MCF 10A (cell line): ENCODE data around the gene TMC8. TPM values are rescaled to one million over a fixed set of nuclear protein-coding genes. Genes with fewer than 3 reads are reported as not detected.

Experiments used
- BruUV-seq: library from RNA; stranded (reverse); fragments of 400-500 nt; replicated peaks from 2 replicates; lab custom pipeline; 2021; lab: Mats Ljungman, UMichigan
- CTCF ChIA-PET: fragments of 300-600 bp; sonication (Branson Sonifier 250); formaldehyde crosslinking; extraction: SDS; loops from one replicate; lab custom pipeline; 2021; ENCODE audit warnings: antibody characterized with exemption, inconsistent platforms; lab: Yijun Ruan, JAX
- POLR2A ChIA-PET: fragments of 300-600, 350-650 bp; sonication (Branson Sonifier 250); formaldehyde crosslinking; extraction: SDS; loops from one replicate; lab custom pipeline; 2020; ENCODE audit warnings: antibody characterized with exemption, inconsistent platforms; lab: Yijun Ruan, JAX
- DNase-seq: peaks from one replicate; pipeline ENCODE4 v3.0.0-alpha.2; 2018; ENCODE audit not compliant: unreplicated experiment
- H3K27ac Mint-ChIP-seq: one replicate; pipeline ENCODE4 v1.8.0; 2022; ENCODE audit warnings: mild to moderate bottlenecking, low read depth, mixed read lengths; ENCODE audit not compliant: unreplicated experiment
- H3K27me3 Mint-ChIP-seq: one replicate; pipeline ENCODE4 v1.8.0; 2022; ENCODE audit warnings: mixed read lengths; ENCODE audit not compliant: insufficient read depth, unreplicated experiment
- H3K36me3 Mint-ChIP-seq: one replicate; pipeline ENCODE4 v1.8.0; 2022; ENCODE audit warnings: mild to moderate bottlenecking, moderate library complexity, mixed read lengths; ENCODE audit not compliant: insufficient read depth, unreplicated experiment
- H3K4me1 Mint-ChIP-seq: one replicate; pipeline ENCODE4 v1.8.0; 2022; ENCODE audit warnings: mixed read lengths; ENCODE audit not compliant: insufficient read depth, unreplicated experiment
- H3K4me3 Mint-ChIP-seq: one replicate; pipeline ENCODE4 v1.8.0; 2022; ENCODE audit warnings: mild to moderate bottlenecking, moderate library complexity, mixed read lengths; ENCODE audit not compliant: unreplicated experiment
- H3K9me3 Mint-ChIP-seq: one replicate; pipeline ENCODE4 v1.8.0; 2022; ENCODE audit warnings: mixed read lengths; ENCODE audit not compliant: unreplicated experiment
- CTCF ChIP-seq: fragments of 200-600 bp; IDR thresholded peaks from one replicate; pipeline ENCODE4 v1.8.0; 2022; ENCODE audit warnings: antibody characterized with exemption, mild to moderate bottlenecking; ENCODE audit not compliant: unreplicated experiment
- intact Hi-C: fragments of 100-400 bp; cut with micrococcal nuclease; formaldehyde crosslinking; loops from 2 replicates; pipeline ENCODE4 v1.14.1; 2022
- total RNA-seq: library from RNA; stranded (reverse); gene quantifications from 2 replicates; pipeline ENCODE4 v1.2.3, GENCODE V29; 2022

The TMC8 gene
- total RNA-seq, 1 experiment from 2014 or later = not detected

- Mint-ChIP-seq H3K27me3 (no peaks in the 10 kb centered on the region), H3K9me3 (no peaks in the 10 kb centered on the region), H3K36me3 (peaks cover 24% of the 10 kb centered on the region), H3K27ac (no peak overlapping the region), H3K4me1 (peaks cover 14% of the 10 kb centered on the region), H3K4me3 (no peak overlapping the region)
- TF ChIP-seq CTCF = no peak
- ChIA-PET CTCF (interaction anchor here (0.6 to 2.4 kb wide), 5 partner anchors 13 to 67 kb away, joined by 3 to 5 read pairs (median 4); partner anchors contain the start of gene AFMID), POLR2A (interaction anchor here (0.6 to 0.7 kb wide), 2 partner anchors 108 to 633 kb away, joined by 3 to 5 read pairs; no protein-coding TSS in a partner anchor)
- DNase-seq = peak; percentile 33
- intact Hi-C loops = no loop called here
- no TSS peak for BruUV-seq
Measured at GRCh38 chr17:78174346-78174869, 43.8 kb downstream of the TMC8 start.

- peaks cover 24% of the 10 kb centered on the region for H3K36me3 Mint-ChIP-seq
- no peak overlapping the region for H3K27ac Mint-ChIP-seq
- TF ChIP-seq CTCF = no peak
- H3K9me3 Mint-ChIP-seq = no peaks in the 10 kb centered on the region
- no peaks in the 10 kb centered on the region for H3K27me3 Mint-ChIP-seq
- H3K4me1 Mint-ChIP-seq = peaks cover 17% of the 10 kb centered on the region
- intact Hi-C loops = no loop called here
- ChIA-PET POLR2A (interaction anchor here (0.6 to 1.6 kb wide), 5 partner anchors 11 to 109 kb away, joined by 3 to 5 read pairs (median 4); partner anchors contain the start of gene TMC6), CTCF (interaction anchor here (0.7 to 2.4 kb wide), 8 partner anchors 11 to 66 kb away, joined by 3 to 19 read pairs (median 4); partner anchors contain the start of gene AFMID)
- no peak for DNase-seq
- no TSS peak for BruUV-seq
- H3K4me3 Mint-ChIP-seq = no peak overlapping the region
Measured at GRCh38 chr17:78174870-78175642, 44.5 kb downstream of the TMC8 start.

DNA sequence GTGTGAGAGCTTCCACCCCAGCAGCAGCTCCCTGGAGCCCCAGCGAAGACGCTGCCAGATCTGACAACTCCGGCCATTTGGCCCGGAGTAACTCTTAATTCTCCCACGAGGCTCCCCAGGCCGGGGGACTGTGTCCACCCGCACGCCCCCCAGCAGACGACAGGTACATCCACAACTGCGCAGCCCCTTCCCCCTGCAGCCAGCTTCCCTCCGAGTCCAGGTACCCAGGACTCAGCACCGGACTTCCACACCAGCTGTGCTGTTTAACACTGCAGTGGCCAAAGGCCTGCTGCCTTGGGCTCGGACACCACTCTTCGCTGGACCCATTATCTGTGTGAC is 45.0 kb downstream of the TMC8 start:
- DNase-seq = no peak
- ChIA-PET POLR2A (interaction anchor here (0.7 to 1.6 kb wide), 4 partner anchors 11 to 48 kb away, joined by 3 to 5 read pairs (median 4); partner anchors contain the start of gene TMC6), CTCF (interaction anchor here (0.9 to 2.4 kb wide), 9 partner anchors 9 to 70 kb away, joined by 3 to 19 read pairs (median 5); no protein-coding TSS in a partner anchor)
- no peaks in the 10 kb centered on the region for H3K9me3 Mint-ChIP-seq
- H3K27me3 Mint-ChIP-seq = no peaks in the 10 kb centered on the region
- peaks cover 24% of the 10 kb centered on the region for H3K36me3 Mint-ChIP-seq
- no peak overlapping the region for H3K27ac Mint-ChIP-seq
- no peak for TF ChIP-seq CTCF
- peaks cover 17% of the 10 kb centered on the region for H3K4me1 Mint-ChIP-seq
- BruUV-seq = no TSS peak
- intact Hi-C loops = no loop called here
- H3K4me3 Mint-ChIP-seq = no peak overlapping the region

- intact Hi-C loops = loop anchor here (1.0 kb wide), 1 partner anchor 64 kb away; no protein-coding TSS in a partner anchor
- H3K27ac Mint-ChIP-seq = no peak overlapping the region
- TF ChIP-seq CTCF = peak; percentile 88
- H3K4me3 Mint-ChIP-seq = no peak overlapping the region
- H3K9me3 Mint-ChIP-seq = no peaks in the 10 kb centered on the region
- ChIA-PET CTCF (interaction anchor here (0.5 to 2.2 kb wide), 18 partner anchors 9 to 602 kb away, joined by 3 to 19 read pairs (median 4); partner anchors contain the start of genes AFMID, TK1 and TMC6), POLR2A (interaction anchor here (1.0 to 1.6 kb wide), 2 partner anchors 48 to 64 kb away, joined by 4 to 5 read pairs; partner anchors contain the start of gene TMC6)
- BruUV-seq = no TSS peak
- peaks cover 17% of the 10 kb centered on the region for H3K4me1 Mint-ChIP-seq
- H3K36me3 Mint-ChIP-seq = peaks cover 28% of the 10 kb centered on the region
- H3K27me3 Mint-ChIP-seq = no peaks in the 10 kb centered on the region
- peak; percentile 55 for DNase-seq
Measured at GRCh38 chr17:78176548-78177025, 46.0 kb downstream of the TMC8 start.
